ENCODE results near the gene MSANTD1.

Gene MSANTD1

DNA sequence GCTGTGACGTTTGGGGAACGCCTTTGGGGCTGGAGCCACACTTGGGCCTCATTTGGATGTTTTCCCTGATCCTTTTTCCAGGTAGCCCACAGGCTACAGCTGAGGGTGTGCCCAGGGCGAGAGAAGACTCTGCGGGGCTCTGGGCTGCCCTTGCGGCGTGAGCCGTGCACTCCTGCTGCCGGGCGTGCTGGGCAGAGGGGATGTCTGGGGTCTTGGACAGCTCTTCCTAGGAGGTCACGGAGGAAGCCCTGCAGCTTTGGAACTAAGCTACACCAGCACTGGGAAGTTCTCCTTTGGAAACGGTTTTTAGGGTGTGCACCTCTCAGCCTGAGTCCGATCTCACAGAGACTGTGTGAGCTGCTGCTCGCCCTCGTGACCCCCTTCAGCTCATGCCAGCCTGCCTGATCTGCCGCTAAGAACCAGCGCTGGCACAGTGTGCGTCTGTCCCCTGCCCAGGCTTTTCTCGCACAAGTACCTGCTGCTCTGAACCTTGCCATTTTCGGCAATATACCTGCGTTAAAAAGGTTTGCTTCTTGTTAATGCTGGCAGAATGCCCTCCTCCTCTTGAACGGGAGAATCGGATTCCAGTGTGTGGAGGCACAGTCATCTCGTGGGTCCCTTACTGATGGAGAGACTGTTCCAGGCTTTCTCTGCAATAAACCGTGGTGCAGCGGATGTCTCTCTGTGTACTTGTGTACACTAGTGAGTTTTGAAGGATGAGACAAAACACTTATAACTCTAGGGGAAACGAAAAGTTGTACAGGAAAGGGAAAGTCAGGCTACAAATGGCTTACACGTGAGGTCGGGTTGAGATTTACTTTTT, 14.3 kb downstream of the MSANTD1 start:
- H2BK5ac ChIP-seq (ENCODE audit: low read depth, low read length, poor library complexity, severe bottlenecking) = no peak overlapping the region

DNA sequence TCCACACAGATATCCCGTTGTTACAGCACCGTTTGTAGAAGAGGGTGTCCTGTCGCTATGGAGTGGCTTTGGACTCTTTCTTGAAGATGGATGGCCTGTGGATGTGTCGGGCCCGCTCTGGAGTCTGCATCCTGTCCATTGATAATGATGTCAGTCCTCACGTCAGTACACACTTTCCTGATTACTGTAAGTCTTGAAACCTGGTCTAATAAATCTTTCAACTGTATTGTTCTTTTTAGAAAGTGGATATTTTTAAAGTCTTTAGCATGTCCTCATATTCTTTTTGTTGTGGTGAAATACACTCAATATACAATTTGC, 14.9 kb downstream of the MSANTD1 start:
- Histone ChIP-seq H3K4me2 (ENCODE audit: low read length, poor library complexity, severe bottlenecking) (no peak overlapping the region), H3K18ac (ENCODE audit: low read depth in 1 of 2, low read length in 2 of 2) (no peak overlapping the region), H3K9me3 (ENCODE audit: control insufficient read depth, low read length) (no peaks in the 10 kb centered on the region), H4K91ac (ENCODE audit: low read length) (no peak overlapping the region), H2BK120ac (ENCODE audit: low read depth, low read length) (no peak overlapping the region), H2BK15ac (ENCODE audit: low read depth, poor library complexity, severe bottlenecking) (no peak overlapping the region), H3K79me1 (replicated peaks; ENCODE audit: low read length, poor library complexity, severe bottlenecking) (no peaks in the 10 kb centered on the region), H2AK5ac (ENCODE audit: low read length, severe bottlenecking) (no peak overlapping the region), H3K14ac (ENCODE audit: low read length in 2 of 2) (no peak overlapping the region), H4K8ac (ENCODE audit: low read length) (no peak overlapping the region), H2AFZ (ENCODE audit: low read depth, low read length) (no peak overlapping the region), H3K9ac (ENCODE audit: low read length) (no peak overlapping the region), H3K4me1 (ENCODE audit: control insufficient read depth, insufficient read depth, low read depth, low read length) (no peaks in the 10 kb centered on the region), H3K27me3 (ENCODE audit: control insufficient read depth in 1 of 2, insufficient read depth in 1 of 2, low read length in 2 of 2) (peaks cover 0 to 28% of the 10 kb centered on the region in 2 experiments), H3K36me3 (ENCODE audit: control insufficient read depth in 1 of 2, insufficient read depth in 2 of 2, low read depth in 1 of 2, low read length in 2 of 2) (no peaks in the 10 kb centered on the region), H3K23ac (ENCODE audit: low read length in 2 of 2) (no peak overlapping the region), H3K27ac (ENCODE audit: low read length, poor library complexity, severe bottlenecking) (no peak overlapping the region), H3K4me3 (ENCODE audit: insufficient read depth in 1 of 2, low read depth in 1 of 2, low read length in 2 of 2) (no peak overlapping the region), H2BK12ac (ENCODE audit: low read length in 2 of 2) (no peak overlapping the region), H3K4ac (ENCODE audit: low read depth in 1 of 2, low read length in 2 of 2) (no peak overlapping the region), H2BK5ac (ENCODE audit: low read depth, low read length, poor library complexity, severe bottlenecking) (no peak overlapping the region)
- 59% methylated on average over 4 of the region's 6 CpGs for WGBS
- no peak for DNase-seq

More for the DNA sequence above, 14.3 kb downstream of the MSANTD1 start:
- Histone ChIP-seq H3K14ac (ENCODE audit: low read length in 2 of 2) (peak overlapping the region in 1 of 2 experiments; percentile 49), H2AK5ac (ENCODE audit: low read length, severe bottlenecking) (no peak overlapping the region), H2BK15ac (ENCODE audit: low read depth, poor library complexity, severe bottlenecking) (peak overlapping the region; percentile 13), H4K91ac (ENCODE audit: low read length) (no peak overlapping the region), H2BK120ac (ENCODE audit: low read depth, low read length) (no peak overlapping the region), H3K4me3 (ENCODE audit: insufficient read depth in 1 of 2, low read depth in 1 of 2, low read length in 2 of 2) (no peak overlapping the region), H3K27me3 (ENCODE audit: control insufficient read depth in 1 of 2, insufficient read depth in 1 of 2, low read length in 2 of 2) (peaks cover 0 to 27% of the 10 kb centered on the region in 2 experiments), H3K36me3 (ENCODE audit: control insufficient read depth in 1 of 2, insufficient read depth in 2 of 2, low read depth in 1 of 2, low read length in 2 of 2) (no peaks in the 10 kb centered on the region), H3K9ac (ENCODE audit: low read length) (no peak overlapping the region), H4K8ac (ENCODE audit: low read length) (no peak overlapping the region), H3K9me3 (ENCODE audit: control insufficient read depth, low read length) (no peaks in the 10 kb centered on the region), H3K23ac (ENCODE audit: low read length in 2 of 2) (no peak overlapping the region), H3K4ac (ENCODE audit: low read depth in 1 of 2, low read length in 2 of 2) (no peak overlapping the region), H2AFZ (ENCODE audit: low read depth, low read length) (no peak overlapping the region), H3K18ac (ENCODE audit: low read depth in 1 of 2, low read length in 2 of 2) (no peak overlapping the region), H3K27ac (ENCODE audit: low read length, poor library complexity, severe bottlenecking) (no peak overlapping the region), H3K4me1 (ENCODE audit: control insufficient read depth, insufficient read depth, low read depth, low read length) (peaks cover under 1% of the 10 kb centered on the region), H3K79me1 (replicated peaks; ENCODE audit: low read length, poor library complexity, severe bottlenecking) (no peaks in the 10 kb centered on the region), H3K4me2 (ENCODE audit: low read length, poor library complexity, severe bottlenecking) (no peak overlapping the region), H2BK12ac (ENCODE audit: low read length in 2 of 2) (no peak overlapping the region)
- no peak for DNase-seq
- 91% methylated on average over 28 of the region's 28 CpGs for WGBS

DNA sequence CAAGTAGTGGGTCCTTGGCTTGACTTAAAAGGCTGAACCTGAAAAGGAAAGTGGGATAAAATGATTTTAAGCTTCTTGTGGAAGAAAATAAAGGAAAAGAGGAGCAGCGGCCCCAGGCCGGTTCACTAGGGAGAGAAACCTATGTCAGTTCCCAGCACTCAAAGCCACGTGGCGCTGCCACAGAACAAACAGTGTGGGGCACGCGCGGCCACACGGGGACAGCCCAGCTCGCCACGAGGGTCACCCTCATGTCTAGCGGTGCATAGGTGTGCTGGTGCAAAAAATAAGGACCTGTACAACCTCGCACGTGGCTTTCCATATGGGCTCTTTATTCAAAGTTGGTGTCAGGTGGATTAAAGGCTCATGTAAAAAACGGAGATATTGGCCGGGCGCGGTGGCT, 17.1 kb downstream of the MSANTD1 start:
- H2BK120ac ChIP-seq (ENCODE audit: low read depth, low read length) = no peak overlapping the region
- no peak overlapping the region for H3K4ac ChIP-seq (ENCODE audit: low read depth in 1 of 2, low read length in 2 of 2)
- H2BK15ac ChIP-seq (ENCODE audit: low read depth, poor library complexity, severe bottlenecking) = no peak overlapping the region
- H2AK5ac ChIP-seq (ENCODE audit: low read length, severe bottlenecking) = no peak overlapping the region
- H3K14ac ChIP-seq (ENCODE audit: low read length in 2 of 2) = no peak overlapping the region
- no peak overlapping the region for H3K23ac ChIP-seq (ENCODE audit: low read length in 2 of 2)
- H3K36me3 ChIP-seq (ENCODE audit: control insufficient read depth in 1 of 2, insufficient read depth in 2 of 2, low read depth in 1 of 2, low read length in 2 of 2) = no peaks in the 10 kb centered on the region
- DNase-seq = no peak
- peaks cover 0 to 34% of the 10 kb centered on the region in 2 experiments for H3K27me3 ChIP-seq (ENCODE audit: control insufficient read depth in 1 of 2, insufficient read depth in 1 of 2, low read length in 2 of 2)
- H2BK5ac ChIP-seq (ENCODE audit: low read depth, low read length, poor library complexity, severe bottlenecking) = no peak overlapping the region
- no peak overlapping the region for H3K27ac ChIP-seq (ENCODE audit: low read length, poor library complexity, severe bottlenecking)
- H2AFZ ChIP-seq (ENCODE audit: low read depth, low read length) = no peak overlapping the region
- H3K79me1 ChIP-seq (replicated peaks; ENCODE audit: low read length, poor library complexity, severe bottlenecking) = no peaks in the 10 kb centered on the region
- H3K4me3 ChIP-seq (ENCODE audit: insufficient read depth in 1 of 2, low read depth in 1 of 2, low read length in 2 of 2) = no peak overlapping the region
- H3K18ac ChIP-seq (ENCODE audit: low read depth in 1 of 2, low read length in 2 of 2) = no peak overlapping the region
- H2BK12ac ChIP-seq (ENCODE audit: low read length in 2 of 2) = no peak overlapping the region
- 97% methylated on average over 17 of the region's 17 CpGs for WGBS
- no peak overlapping the region for H3K4me2 ChIP-seq (ENCODE audit: low read length, poor library complexity, severe bottlenecking)
- no peak overlapping the region for H4K8ac ChIP-seq (ENCODE audit: low read length)
- no peak overlapping the region for H4K91ac ChIP-seq (ENCODE audit: low read length)
- no peaks in the 10 kb centered on the region for H3K4me1 ChIP-seq (ENCODE audit: control insufficient read depth, insufficient read depth, low read depth, low read length)
- no peak overlapping the region for H3K9ac ChIP-seq (ENCODE audit: low read length)
- H3K9me3 ChIP-seq (ENCODE audit: control insufficient read depth, low read length) = no peaks in the 10 kb centered on the region

DNA sequence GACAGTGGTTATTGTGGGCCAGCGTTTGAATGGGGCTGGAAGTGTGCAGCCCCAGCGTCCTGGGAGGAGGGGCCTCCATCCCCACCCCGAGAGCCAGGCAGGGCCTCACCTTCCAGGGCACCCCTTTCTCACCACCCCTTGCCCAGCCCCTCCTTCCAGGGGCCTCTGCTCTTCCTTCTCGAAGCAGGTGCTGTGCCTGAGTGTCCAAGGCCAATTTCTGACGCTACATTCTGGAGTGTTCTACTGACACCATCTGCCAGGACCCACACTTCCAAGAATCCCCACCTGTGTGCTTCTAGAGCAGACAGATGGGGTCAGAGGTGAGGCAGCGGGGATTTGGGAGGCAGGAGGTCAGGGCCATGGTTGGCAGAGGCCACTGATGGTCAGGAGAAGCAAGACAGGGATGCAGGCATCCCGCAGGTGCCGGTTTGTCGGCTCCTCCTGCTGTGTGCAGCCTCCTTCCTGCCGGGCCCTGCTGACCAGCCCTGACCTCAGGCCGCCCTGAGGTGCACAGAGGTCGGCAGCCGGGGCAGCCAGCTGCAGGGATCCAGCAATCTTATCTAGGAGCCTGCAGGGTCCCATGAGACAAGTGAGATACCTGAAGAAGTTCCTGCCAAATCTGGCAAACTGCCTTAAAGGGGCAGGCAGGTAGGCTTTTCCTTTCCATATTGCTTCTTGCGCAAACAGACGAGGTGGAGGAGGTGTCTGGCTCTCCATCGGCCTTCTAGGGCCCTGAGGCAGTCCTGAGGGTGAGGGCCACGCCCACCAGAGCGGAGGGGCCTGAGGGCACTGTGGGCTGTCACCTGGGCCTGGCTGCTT, 18.8 kb downstream of the MSANTD1 start:
- H3K4me1 ChIP-seq (ENCODE audit: control insufficient read depth, insufficient read depth, low read depth, low read length) = no peaks in the 10 kb centered on the region
- WGBS = 56% methylated on average over 16 of the region's 18 CpGs
- peak overlapping the region in 1 of 2 experiments; percentile 36 for H3K14ac ChIP-seq (ENCODE audit: low read length in 2 of 2)
- H3K9ac ChIP-seq (ENCODE audit: low read length) = no peak overlapping the region
- no peaks in the 10 kb centered on the region for H3K79me1 ChIP-seq (replicated peaks; ENCODE audit: low read length, poor library complexity, severe bottlenecking)
- H2BK12ac ChIP-seq (ENCODE audit: low read length in 2 of 2) = no peak overlapping the region
- H3K18ac ChIP-seq (ENCODE audit: low read depth in 1 of 2, low read length in 2 of 2) = no peak overlapping the region
- H4K8ac ChIP-seq (ENCODE audit: low read length) = no peak overlapping the region
- H2BK5ac ChIP-seq (ENCODE audit: low read depth, low read length, poor library complexity, severe bottlenecking) = no peak overlapping the region
- H2BK15ac ChIP-seq (ENCODE audit: low read depth, poor library complexity, severe bottlenecking) = no peak overlapping the region
- H3K4me2 ChIP-seq (ENCODE audit: low read length, poor library complexity, severe bottlenecking) = no peak overlapping the region
- DNase-seq = no peak
- H2AK5ac ChIP-seq (ENCODE audit: low read length, severe bottlenecking) = no peak overlapping the region
- no peaks in the 10 kb centered on the region for H3K9me3 ChIP-seq (ENCODE audit: control insufficient read depth, low read length)
- H3K23ac ChIP-seq (ENCODE audit: low read length in 2 of 2) = peak overlapping the region in 1 of 2 experiments; percentile 11
- no peak overlapping the region for H3K4ac ChIP-seq (ENCODE audit: low read depth in 1 of 2, low read length in 2 of 2)
- peaks cover 0 to 26% of the 10 kb centered on the region in 2 experiments for H3K27me3 ChIP-seq (ENCODE audit: control insufficient read depth in 1 of 2, insufficient read depth in 1 of 2, low read length in 2 of 2)
- H2BK120ac ChIP-seq (ENCODE audit: low read depth, low read length) = no peak overlapping the region
- no peak overlapping the region for H3K27ac ChIP-seq (ENCODE audit: low read length, poor library complexity, severe bottlenecking)
- H4K91ac ChIP-seq (ENCODE audit: low read length) = no peak overlapping the region
- H2AFZ ChIP-seq (ENCODE audit: low read depth, low read length) = no peak overlapping the region
- H3K36me3 ChIP-seq (ENCODE audit: control insufficient read depth in 1 of 2, insufficient read depth in 2 of 2, low read depth in 1 of 2, low read length in 2 of 2) = no peaks in the 10 kb centered on the region
- no peak overlapping the region for H3K4me3 ChIP-seq (ENCODE audit: insufficient read depth in 1 of 2, low read depth in 1 of 2, low read length in 2 of 2)

Measured in mesenchymal stem cell (in vitro differentiated cells and primary cell).